Ovary (tissue), 3 donors: ENCODE results near the gene ARL10.

Source experiments
- CTCF ChIP-seq, 3 donors: fragments of 450-650 bp in 2 of 3; fragments of 200-600 bp in 1 of 3; IDR thresholded peaks; one replicate each; pipeline versions ENCODE4 v1.5.1 to v1.8.0; 2016 to 2022; ENCODE audit warnings: antibody characterized with exemption in 3 of 3, mild to moderate bottlenecking in 1 of 3
- POLR2A ChIP-seq: fragments of 450-650 bp; IDR thresholded peaks from one replicate; pipeline ENCODE4 v1.6.1; 2017; ENCODE audit warnings: antibody characterized with exemption, mild to moderate bottlenecking, moderate library complexity
- donor health status: DM: no; HTN: no; CAD: no.

DNA sequence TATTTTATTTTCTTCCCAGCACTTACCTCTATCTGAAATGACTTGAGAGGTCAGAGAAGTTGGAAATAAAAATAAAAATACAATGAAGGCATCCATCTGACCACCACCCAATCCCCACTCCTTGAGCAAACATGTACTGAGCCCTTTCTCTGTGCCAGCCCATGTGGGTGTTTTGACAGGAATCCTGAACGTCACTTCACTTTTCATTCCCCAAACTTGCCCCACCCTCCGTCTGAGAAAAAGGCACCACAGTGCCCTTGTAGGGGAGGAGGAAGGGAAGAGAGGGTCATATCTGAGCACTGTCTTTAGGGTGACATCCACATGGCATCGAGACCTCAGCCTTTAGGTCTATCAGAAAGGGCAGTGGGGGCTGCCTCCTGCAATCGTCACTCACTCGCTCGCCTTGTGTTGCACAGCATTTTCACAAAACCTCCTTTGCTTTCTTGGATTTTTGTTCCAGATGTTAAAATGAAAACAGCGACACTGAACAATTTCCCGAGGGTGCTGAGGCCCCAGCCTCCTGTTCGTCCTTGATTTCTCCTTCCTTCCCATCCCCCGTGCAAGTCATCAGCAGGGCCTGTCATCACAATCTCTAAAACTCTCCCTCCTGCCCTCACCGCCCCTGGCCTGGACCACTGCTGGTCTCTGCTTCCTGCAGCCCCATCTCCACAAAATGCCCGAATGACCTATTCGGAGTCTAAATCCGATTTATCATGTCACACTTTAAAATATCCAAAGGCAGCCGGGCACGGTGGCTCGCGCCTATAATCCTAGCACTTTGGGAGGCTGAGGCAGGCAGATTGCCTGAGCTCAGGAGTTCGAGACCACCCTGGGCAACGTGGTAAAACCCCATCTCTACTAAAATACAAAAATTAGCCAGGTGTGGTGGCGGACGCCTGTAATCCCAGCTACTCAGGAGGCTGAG is 36.3 kb downstream of the ARL10 start:
- TF ChIP-seq POLR2A (no peak), CTCF (IDR thresholded peaks at IDR 0.05) (no peak)
